Uterus (tissue), 4 donors: ENCODE data around the gene EEF2K. TPM values are rescaled to one million over a fixed set of nuclear protein-coding genes. Genes with fewer than 3 reads are reported as not detected.

Experiments
- DNase-seq, 2 donors: peaks; one replicate each; pipeline ENCODE4 v3.0.0-alpha.2; 2019 to 2020
- H3K27ac ChIP-seq, 2 donors: fragments of 200-600 bp; sonication (generic); 1 replicate in 1 of 2; 2 replicates in 1 of 2; pipeline ENCODE4 v1.5.1; 2016 to 2018
- H3K27me3 ChIP-seq, 2 donors: fragments of 200-600 bp; sonication (generic); one replicate each; pipeline ENCODE4 v1.5.1; 2018 to 2019; ENCODE audit warnings: control low read depth in 1 of 2
- H3K36me3 ChIP-seq, 2 donors: fragments of 200-600 bp; sonication (generic); one replicate each; pipeline ENCODE4 v1.5.1; 2019; ENCODE audit warnings: control low read depth in 1 of 2
- H3K4me1 ChIP-seq, 2 donors: fragments of 200-600 bp; sonication (generic); one replicate each; pipeline ENCODE4 v1.5.1; 2018 to 2019; ENCODE audit warnings: control low read depth in 1 of 2
- H3K4me3 ChIP-seq, 2 donors: fragments of 200-600 bp; sonication (generic); 1 replicate in 1 of 2; 2 replicates in 1 of 2; pipeline ENCODE4 v1.5.1; 2018 to 2019; ENCODE audit warnings: mild to moderate bottlenecking in 1 of 2
- H3K9me3 ChIP-seq, 2 donors: fragments of 200-600 bp; sonication (generic); one replicate each; pipeline ENCODE4 v1.5.1; 2019; ENCODE audit warnings: control low read depth in 1 of 2
- CTCF ChIP-seq, 4 experiments: fragments of 200-600 bp in 2 of 4; fragments of 450-650 bp in 2 of 4; sonication (generic) in 2 of 4; IDR thresholded peaks; one replicate each; pipeline ENCODE4 v1.5.1; 2016 to 2019; ENCODE audit warnings: antibody characterized with exemption in 4 of 4, mild to moderate bottlenecking in 2 of 4, moderate library complexity in 1 of 4
- POLR2A ChIP-seq, 2 donors: fragments of 450-650 bp; IDR thresholded peaks; one replicate each; pipeline ENCODE4 v1.6.1; 2016; ENCODE audit warnings: antibody characterized with exemption in 2 of 2, mild to moderate bottlenecking in 1 of 2, moderate library complexity in 1 of 2
- intact Hi-C: fragments of 100-400 bp; cut with DNase I; formaldehyde crosslinking; loops from one replicate; pipeline ENCODE4 v1.15.1; 2023; ENCODE audit warnings: low total_unique reads
- total RNA-seq, 4 donors: library from RNA; depleted of rRNA in 3 of 4; stranded (reverse); fragments of >200 nt in 3 of 4; gene quantifications; one replicate each; pipeline versions ENCODE4 v1.1.0 to v1.2.4, GENCODE V29; 2014 to 2023
- donor health status: DM: yes; HTN: yes; CAD: no.

EEF2K gene
- total RNA-seq, 4 donors from 2014 or later = 17.4 to 82.0 (median 35.5) TPM

GRCh38 chr16:22304411-22304810 is 98.3 kb downstream of the EEF2K start:
- no peak for DNase-seq
- Histone ChIP-seq H3K36me3 (no peaks in the 10 kb centered on the region), H3K27ac (no peak overlapping the region), H3K4me1 (no peaks in the 10 kb centered on the region), H3K4me3 (no peak overlapping the region), H3K27me3 (no peaks in the 10 kb centered on the region), H3K9me3 (no peaks in the 10 kb centered on the region)
- TF ChIP-seq CTCF (IDR thresholded peaks at IDR 0.05) = no peak
- no peak for TF ChIP-seq POLR2A (IDR thresholded peaks at IDR 0.05)
- intact Hi-C loops = no loop called here

GRCh38 chr16:22306788-22307187 is 100.7 kb downstream of the EEF2K start:
- Histone ChIP-seq H3K4me3 (no peak overlapping the region), H3K27me3 (no peaks in the 10 kb centered on the region), H3K36me3 (no peaks in the 10 kb centered on the region), H3K4me1 (no peaks in the 10 kb centered on the region), H3K9me3 (no peaks in the 10 kb centered on the region), H3K27ac (no peak overlapping the region)
- TF ChIP-seq CTCF (IDR thresholded peaks at IDR 0.05) (no peak), POLR2A (IDR thresholded peaks at IDR 0.05) (no peak)
- no peak for DNase-seq
- intact Hi-C loops = no loop called here

- no peaks in the 10 kb centered on the region for H3K4me1 ChIP-seq
- intact Hi-C loops = no loop called here
- H3K27ac ChIP-seq = no peak overlapping the region
- DNase-seq = no peak
- no peaks in the 10 kb centered on the region for H3K36me3 ChIP-seq
- no peak overlapping the region for H3K4me3 ChIP-seq
- H3K9me3 ChIP-seq = no peaks in the 10 kb centered on the region
- TF ChIP-seq POLR2A (IDR thresholded peaks at IDR 0.05) (no peak), CTCF (IDR thresholded peaks at IDR 0.05) (no peak)
- no peaks in the 10 kb centered on the region for H3K27me3 ChIP-seq
Observed at GRCh38 chr16:22307838-22308237, 101.8 kb downstream of the EEF2K start.

- Histone ChIP-seq H3K9me3 (no peaks in the 10 kb centered on the region), H3K27ac (no peak overlapping the region), H3K4me3 (no peak overlapping the region), H3K36me3 (no peaks in the 10 kb centered on the region), H3K4me1 (no peaks in the 10 kb centered on the region), H3K27me3 (no peaks in the 10 kb centered on the region)
- no peak for DNase-seq
- intact Hi-C loops = no loop called here
- TF ChIP-seq POLR2A (IDR thresholded peaks at IDR 0.05) (no peak), CTCF (IDR thresholded peaks at IDR 0.05) (no peak)
Observed at GRCh38 chr16:22308824-22309520, 102.9 kb downstream of the EEF2K start.

GRCh38 chr16:22311520-22311919 is 105.4 kb downstream of the EEF2K start:
- Histone ChIP-seq H3K9me3 (no peaks in the 10 kb centered on the region), H3K27me3 (no peaks in the 10 kb centered on the region), H3K36me3 (no peaks in the 10 kb centered on the region), H3K4me3 (no peak overlapping the region), H3K4me1 (no peaks in the 10 kb centered on the region), H3K27ac (no peak overlapping the region)
- TF ChIP-seq CTCF (IDR thresholded peaks at IDR 0.05) (no peak), POLR2A (IDR thresholded peaks at IDR 0.05) (no peak)
- intact Hi-C loops = no loop called here
- DNase-seq = no peak
